Activated T-helper 17 cell treated with anti-CD3 and anti-CD28 coated beads, Interleukin-2, amount 50 U/mL, for 72 hours (primary cell): ENCODE data around the gene LYPD6B. TPM values are rescaled to one million over a fixed set of nuclear protein-coding genes. Genes with fewer than 3 reads are reported as not detected.
A peak's percentile ranks its signal among the peaks of the same experiment; 100 is the strongest.

Experiments
- ATAC-seq: fragments of 150-1000 bp; cut with Tn5 transposase; replicated peaks from 2 replicates; pipeline ENCODE4 v1.10.0; 2021; ENCODE audit warnings: mild to moderate bottlenecking, moderate library complexity
- H3K27ac Mint-ChIP-seq: one replicate; pipeline ENCODE4 v1.8.0; 2022; ENCODE audit warnings: mixed read lengths
- H3K27me3 Mint-ChIP-seq: one replicate; pipeline ENCODE4 v1.8.0; 2022; ENCODE audit warnings: mixed read lengths
- H3K36me3 Mint-ChIP-seq: one replicate; pipeline ENCODE4 v1.8.0; 2022; ENCODE audit warnings: low read depth, mild to moderate bottlenecking, mixed read lengths
- H3K4me1 Mint-ChIP-seq: one replicate; pipeline ENCODE4 v1.8.0; 2022; ENCODE audit warnings: mixed read lengths
- H3K4me3 Mint-ChIP-seq: one replicate; pipeline ENCODE4 v1.8.0; 2022; ENCODE audit warnings: mild to moderate bottlenecking, mixed read lengths
- H3K9me3 Mint-ChIP-seq: one replicate; pipeline ENCODE4 v1.8.0; 2022; ENCODE audit warnings: mixed read lengths
- total RNA-seq, 2 donors: library from RNA; stranded (reverse); gene quantifications; one replicate each; pipeline ENCODE4 v1.2.3, GENCODE V29; 2022

Gene LYPD6B
- total RNA-seq, 2 donors from 2014 or later: not detected

DNA sequence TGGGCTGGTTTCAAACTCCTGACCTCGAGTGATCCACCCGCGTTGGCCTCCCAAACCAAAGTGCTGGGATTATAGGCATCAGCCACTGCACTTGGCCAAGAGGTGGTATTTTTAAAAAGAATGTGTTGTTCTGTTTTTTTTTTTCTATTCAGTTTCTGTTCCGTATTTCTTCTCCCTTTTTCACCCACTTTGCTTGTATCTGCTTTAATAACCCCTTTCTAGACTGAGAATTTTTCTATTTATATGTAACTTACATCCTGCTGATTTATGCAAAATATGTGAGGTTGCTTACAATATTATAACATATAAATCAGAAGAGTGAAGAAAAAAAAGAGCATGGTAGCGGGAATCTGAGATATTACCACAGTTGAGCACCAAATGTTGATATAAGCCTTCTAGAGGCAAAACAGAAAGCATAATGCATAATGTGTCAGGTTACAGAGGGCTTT lies 17.2 kb upstream of the LYPD6B start:
- peaks cover 53% of the 10 kb centered on the region for H3K36me3 Mint-ChIP-seq
- H3K9me3 Mint-ChIP-seq: no peaks in the 10 kb centered on the region
- no peak for ATAC-seq
- H3K27ac Mint-ChIP-seq: no peak overlapping the region
- H3K27me3 Mint-ChIP-seq: no peaks in the 10 kb centered on the region
- no peak overlapping the region for H3K4me3 Mint-ChIP-seq
- peaks cover 5% of the 10 kb centered on the region for H3K4me1 Mint-ChIP-seq

GRCh38 chr2:149021761-149022160 lies 16.7 kb upstream of the LYPD6B start:
- no peak overlapping the region for H3K4me3 Mint-ChIP-seq

GRCh38 chr2:149023091-149023490 lies 15.4 kb upstream of the LYPD6B start:
- H3K9me3 Mint-ChIP-seq: no peaks in the 10 kb centered on the region
- no peaks in the 10 kb centered on the region for H3K4me1 Mint-ChIP-seq
- H3K27ac Mint-ChIP-seq: no peak overlapping the region
- H3K27me3 Mint-ChIP-seq: no peaks in the 10 kb centered on the region
- no peak for ATAC-seq
- H3K4me3 Mint-ChIP-seq: no peak overlapping the region
- peaks cover 47% of the 10 kb centered on the region for H3K36me3 Mint-ChIP-seq

More at GRCh38 chr2:149021761-149022160, 16.7 kb upstream of the LYPD6B start:
- Mint-ChIP-seq H3K36me3 (peaks cover 53% of the 10 kb centered on the region), H3K27ac (no peak overlapping the region), H3K9me3 (no peaks in the 10 kb centered on the region), H3K27me3 (no peaks in the 10 kb centered on the region), H3K4me1 (peaks cover 5% of the 10 kb centered on the region)
- no peak for ATAC-seq

- no peaks in the 10 kb centered on the region for H3K9me3 Mint-ChIP-seq
- no peaks in the 10 kb centered on the region for H3K4me1 Mint-ChIP-seq
Measured at GRCh38 chr2:149027590-149028250, 10.8 kb upstream of the LYPD6B start.

GRCh38 chr2:149028377-149028776 lies 10.1 kb upstream of the LYPD6B start:
- Mint-ChIP-seq H3K4me1 (no peaks in the 10 kb centered on the region), H3K27me3 (no peaks in the 10 kb centered on the region), H3K27ac (no peak overlapping the region), H3K36me3 (peaks cover 14% of the 10 kb centered on the region), H3K4me3 (no peak overlapping the region), H3K9me3 (no peaks in the 10 kb centered on the region)
- no peak for ATAC-seq

More at GRCh38 chr2:149027590-149028250, 10.8 kb upstream of the LYPD6B start:
- no peak overlapping the region for H3K4me3 Mint-ChIP-seq
- H3K27ac Mint-ChIP-seq: no peak overlapping the region
- peak; percentile 43 for ATAC-seq
- H3K27me3 Mint-ChIP-seq: no peaks in the 10 kb centered on the region
- peaks cover 21% of the 10 kb centered on the region for H3K36me3 Mint-ChIP-seq

DNA sequence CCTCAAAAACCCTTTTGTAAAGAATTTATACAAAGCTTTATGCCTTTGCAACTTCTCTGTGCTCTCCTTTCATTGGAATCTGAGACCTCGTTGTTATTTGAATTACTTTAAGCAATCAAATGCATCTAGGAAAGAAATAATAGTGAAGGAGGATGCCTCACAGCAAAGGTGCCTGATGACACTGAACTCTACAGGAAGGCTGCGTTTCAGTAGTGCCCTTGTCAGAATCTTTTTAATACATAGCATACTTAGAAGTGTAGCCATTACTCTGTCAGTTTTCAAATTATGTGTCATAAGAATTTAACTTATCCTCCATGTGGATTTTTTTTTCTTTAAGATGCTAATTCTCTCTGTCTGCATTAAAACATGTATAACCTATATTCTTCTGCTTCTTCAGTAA lies 9.6 kb upstream of the LYPD6B start:
- H3K27me3 Mint-ChIP-seq: peaks cover 4% of the 10 kb centered on the region
- H3K9me3 Mint-ChIP-seq: no peaks in the 10 kb centered on the region
- no peak for ATAC-seq
- H3K4me1 Mint-ChIP-seq: no peaks in the 10 kb centered on the region
- peaks cover 9% of the 10 kb centered on the region for H3K36me3 Mint-ChIP-seq
- no peak overlapping the region for H3K4me3 Mint-ChIP-seq
- no peak overlapping the region for H3K27ac Mint-ChIP-seq

DNA sequence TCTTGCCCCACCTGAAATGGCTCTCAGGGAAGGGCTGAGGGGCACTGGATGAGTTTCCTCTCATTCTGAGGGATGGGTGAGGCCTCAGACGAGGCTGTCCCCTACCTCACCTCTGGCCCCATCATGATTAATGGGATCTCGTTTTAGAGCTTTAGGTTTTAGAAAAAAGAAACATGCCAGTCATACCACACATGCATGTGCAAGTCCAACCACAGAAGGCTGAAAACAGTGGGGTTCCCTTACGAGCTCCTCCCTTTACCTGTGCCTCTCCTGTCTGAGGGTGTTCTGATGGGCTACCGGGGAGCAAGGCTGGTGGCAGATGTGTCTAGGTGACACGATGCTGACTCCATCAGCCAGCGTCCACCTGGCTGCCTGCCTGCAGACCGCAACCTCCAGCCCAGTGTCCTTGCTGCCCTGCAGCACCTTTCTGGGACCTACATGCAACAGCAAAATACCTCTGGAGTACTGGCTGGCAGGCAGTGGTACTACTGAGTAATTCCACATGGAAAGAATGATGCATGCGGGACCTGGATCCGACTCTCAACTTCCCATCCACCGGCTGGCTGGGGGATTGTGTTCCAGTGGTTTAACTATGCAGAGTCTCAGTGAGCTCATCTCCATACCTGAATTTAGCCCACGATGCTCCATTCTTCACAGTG lies 9.1 kb upstream of the LYPD6B start:
- ATAC-seq: no peak

GRCh38 chr2:149031396-149031795 lies 7.1 kb upstream of the LYPD6B start:
- ATAC-seq: no peak
- H3K4me3 Mint-ChIP-seq: no peak overlapping the region

More for the DNA sequence above, 9.1 kb upstream of the LYPD6B start:
- Mint-ChIP-seq H3K9me3 (no peaks in the 10 kb centered on the region), H3K4me1 (no peaks in the 10 kb centered on the region), H3K36me3 (peaks cover 4% of the 10 kb centered on the region), H3K27me3 (peaks cover 4% of the 10 kb centered on the region), H3K27ac (no peak overlapping the region), H3K4me3 (no peak overlapping the region)

GRCh38 chr2:149033716-149034115 lies 4.8 kb upstream of the LYPD6B start:
- Mint-ChIP-seq H3K4me3 (no peak overlapping the region), H3K9me3 (no peaks in the 10 kb centered on the region), H3K36me3 (no peaks in the 10 kb centered on the region), H3K27ac (no peak overlapping the region), H3K4me1 (no peaks in the 10 kb centered on the region), H3K27me3 (peaks cover 17% of the 10 kb centered on the region)
- no peak for ATAC-seq

More at GRCh38 chr2:149031396-149031795, 7.1 kb upstream of the LYPD6B start:
- Mint-ChIP-seq H3K27ac (no peak overlapping the region), H3K36me3 (no peaks in the 10 kb centered on the region), H3K27me3 (peaks cover 6% of the 10 kb centered on the region), H3K4me1 (no peaks in the 10 kb centered on the region), H3K9me3 (no peaks in the 10 kb centered on the region)

GRCh38 chr2:149034406-149034805 lies 4.1 kb upstream of the LYPD6B start:
- Mint-ChIP-seq H3K4me1 (no peaks in the 10 kb centered on the region), H3K36me3 (no peaks in the 10 kb centered on the region), H3K27ac (no peak overlapping the region), H3K27me3 (peaks cover 21% of the 10 kb centered on the region), H3K9me3 (no peaks in the 10 kb centered on the region), H3K4me3 (no peak overlapping the region)
- ATAC-seq: no peak

DNA sequence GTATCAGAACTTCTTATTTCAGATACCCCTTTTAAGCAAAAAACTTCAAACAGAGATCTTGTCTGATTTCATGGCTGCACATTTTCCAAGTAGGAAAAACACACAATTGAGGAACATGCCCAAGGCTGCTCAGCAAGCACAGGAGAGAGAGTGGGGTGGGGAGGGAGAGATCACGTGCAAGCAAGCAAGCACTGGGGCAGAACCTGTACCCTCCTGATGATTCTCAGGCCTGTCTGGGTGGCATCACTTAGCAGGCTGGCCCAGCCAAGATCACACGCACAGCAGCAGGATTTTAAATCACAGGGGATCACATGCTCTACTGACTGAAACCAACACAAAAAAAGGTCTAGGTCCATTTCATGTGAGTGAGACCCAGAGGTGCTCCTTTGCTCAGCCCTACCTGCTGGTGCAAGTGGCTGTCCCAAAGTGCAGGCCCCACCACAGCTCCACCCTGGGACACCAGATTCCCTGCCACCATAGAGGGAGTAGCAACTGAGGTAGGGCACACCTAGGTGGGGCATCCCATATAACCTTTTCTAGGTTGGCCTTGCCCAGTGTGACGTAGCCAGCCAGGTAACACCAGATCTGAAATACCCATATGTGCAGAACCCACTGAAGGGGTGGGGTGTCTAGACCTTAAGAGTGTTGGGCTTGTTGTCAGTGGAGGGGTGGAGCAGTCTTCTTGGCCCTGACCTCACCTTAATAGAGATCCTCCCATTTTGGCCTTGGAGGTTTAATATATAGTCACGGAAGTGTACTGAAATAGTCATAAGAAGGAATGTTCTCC lies 1.8 kb upstream of the LYPD6B start:
- Mint-ChIP-seq H3K4me3 (no peak overlapping the region), H3K4me1 (no peaks in the 10 kb centered on the region), H3K27ac (no peak overlapping the region), H3K36me3 (no peaks in the 10 kb centered on the region), H3K27me3 (peaks cover 39% of the 10 kb centered on the region), H3K9me3 (no peaks in the 10 kb centered on the region)
- ATAC-seq: no peak

- Mint-ChIP-seq H3K9me3 (no peaks in the 10 kb centered on the region), H3K27ac (no peak overlapping the region), H3K4me3 (peak overlapping the region; percentile 23), H3K27me3 (peaks cover 39% of the 10 kb centered on the region), H3K4me1 (no peaks in the 10 kb centered on the region), H3K36me3 (no peaks in the 10 kb centered on the region)
- ATAC-seq: no peak
Measured at GRCh38 chr2:149037851-149038250, 648 bp upstream of the LYPD6B start.

GRCh38 chr2:149039213-149039724 lies 770 bp downstream of the LYPD6B start:
- Mint-ChIP-seq H3K9me3 (no peaks in the 10 kb centered on the region), H3K27ac (no peak overlapping the region), H3K4me3 (peak overlapping the region; percentile 25), H3K4me1 (no peaks in the 10 kb centered on the region), H3K36me3 (no peaks in the 10 kb centered on the region), H3K27me3 (peaks cover 35% of the 10 kb centered on the region)
- no peak for ATAC-seq

DNA sequence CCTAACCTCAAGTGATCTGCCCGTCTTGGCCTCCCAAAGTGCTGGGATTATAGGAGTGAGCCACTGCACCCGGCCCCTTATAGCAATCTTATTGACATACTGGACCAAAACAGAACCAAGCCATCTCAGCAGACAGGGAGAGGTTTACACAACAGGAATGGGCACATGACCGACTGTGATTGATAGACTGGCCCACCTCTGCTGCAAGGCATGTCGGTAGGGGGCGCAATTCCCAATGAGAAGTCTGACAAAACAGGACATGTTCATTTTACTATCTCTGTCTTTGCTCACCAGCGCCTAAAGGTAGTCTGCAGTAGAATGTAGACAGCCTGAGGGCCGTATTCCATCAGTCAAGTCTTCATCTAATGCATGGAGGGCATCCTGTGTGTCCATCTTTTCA lies 2.0 kb downstream of the LYPD6B start:
- no peak for ATAC-seq
- Mint-ChIP-seq H3K27me3 (peaks cover 35% of the 10 kb centered on the region), H3K4me3 (no peak overlapping the region), H3K9me3 (no peaks in the 10 kb centered on the region), H3K4me1 (no peaks in the 10 kb centered on the region), H3K27ac (no peak overlapping the region), H3K36me3 (no peaks in the 10 kb centered on the region)
